Heart right ventricle (tissue), 16 donors: ENCODE results near the gene GRM2. TPM values are rescaled to one million over a fixed set of nuclear protein-coding genes. Genes with fewer than 3 reads are reported as not detected.

Experiments used
- ATAC-seq, 8 donors: fragments of 200-7000 bp; cut with Tn5 transposase; one replicate each; pipeline ENCODE4 v1.9.1; 2020; ENCODE audit warnings: mild to moderate bottlenecking in 8 of 8, moderate library complexity in 8 of 8, moderate number of reproducible peaks in 1 of 8
- DNase-seq, 2 donors: peaks; one replicate each; pipeline ENCODE4 v3.0.0-alpha.2; 2020
- H3K27ac ChIP-seq, 10 donors: fragments of 200-600 bp; sonication (generic) in 2 of 10; one replicate each; pipeline versions ENCODE4 v1.5.0 to v1.8.0; 2020 to 2022; ENCODE audit warnings: mild to moderate bottlenecking in 3 of 10
- H3K27me3 ChIP-seq, 7 donors: fragments of 200-600 bp; one replicate each; pipeline ENCODE4 v1.8.0; 2021 to 2022; ENCODE audit warnings: mild to moderate bottlenecking in 2 of 7
- H3K36me3 ChIP-seq, 9 donors: fragments of 200-600 bp; sonication (generic) in 1 of 9; one replicate each; pipeline versions ENCODE4 v1.5.0 to v1.8.0; 2020 to 2022; ENCODE audit warnings: mild to moderate bottlenecking in 2 of 9
- H3K4me1 ChIP-seq, 9 donors: fragments of 200-600 bp; sonication (generic) in 1 of 9; one replicate each; pipeline versions ENCODE4 v1.5.0 to v1.8.0; 2020 to 2022; ENCODE audit warnings: mild to moderate bottlenecking in 4 of 9
- H3K4me3 ChIP-seq, 10 donors: fragments of 200-600 bp; sonication (generic) in 2 of 10; one replicate each; pipeline versions ENCODE4 v1.5.0 to v1.8.0; 2020 to 2022; ENCODE audit warnings: mild to moderate bottlenecking in 7 of 10, moderate library complexity in 2 of 10
- H3K9me3 ChIP-seq, 11 donors: fragments of 200-600 bp in 10 of 11; sonication (generic) in 2 of 11; one replicate each; pipeline versions ENCODE4 v1.5.0 to v1.8.0; 2013 to 2022; ENCODE audit warnings: mild to moderate bottlenecking in 2 of 11, control low read depth in 1 of 11, moderate library complexity in 1 of 11
- CTCF ChIP-seq, 9 donors: fragments of 200-600 bp; sonication (generic) in 2 of 9; IDR thresholded peaks; one replicate each; pipeline versions ENCODE4 v1.5.0 to v1.8.0; 2021 to 2022; ENCODE audit warnings: antibody characterized with exemption in 9 of 9, mild to moderate bottlenecking in 5 of 9, moderate library complexity in 1 of 9
- WGBS, 2 donors: extraction: QIAGEN DNeasy Blood & Tissue Kit; methylation state at CpG; one replicate each; pipeline ENCODE4 v1.1.7; 2013; ENCODE audit warnings: inconsistent platforms in 1 of 2; 5-methylcytosine and 5-hydroxymethylcytosine counted together
- intact Hi-C, 10 donors: fragments of 100-400 bp; cut with DNase I; formaldehyde crosslinking; loops; one replicate each; pipeline versions ENCODE4 v1.11.1 to v1.14.2; 2022
- polyA plus RNA-seq, 2 donors: library from polyadenylated mRNA; stranded (reverse); fragments of 200-250 nt; gene quantifications; one replicate each; pipeline ENCODE4 v1.2.3, GENCODE V29; 2013
- total RNA-seq, 10 donors: library from RNA; stranded (reverse); fragmentation: NEBNext Ultra II Directional in 3 of 10; extraction: Animal tissue kit (Norgen Biotek cat#: 25700) in 3 of 10; gene quantifications; one replicate each; pipeline versions ENCODE4 v1.2.1 to v1.2.4, GENCODE V29; 2021 to 2023
- donor health status: Arrhythmogenic right ventricular cardiomyopathy.
- donor health status: ischemic (EF 13 %, LVEDD 7.1; RV severe dilation, severe dysfunction).
- donor health status: healthy with polysubstance abuse.
- donor health status: DM: no; HTN: yes; CAD: no.
- donor health status: DM: no; HTN: no; CAD: no.
- donor health status: ischemic (EF 25% LVEDD 6.9; RV normal size, moderate dysfunction).
- donor health status: ischemic (EF 25% LVEDD 5.7; RV mildly dilated, moderate dysfunction).
- donor health status: healthy.
- donor health status: DM: yes; HTN: yes; CAD: no.
- donor health status: Ischemic cardiomyopathy.
- donor health status: ischemic (EF 35%, LVEDD 5.7; RV mildly dilated, moderate dysfunction).
- donor health status: nonischemic (EF 11% LVEDD 7.7; RV severe dilation, severe dysfunction).
- donor health status: DM: yes; HTN: yes; CAD: no.
- donor health status: PGD.
- donor health status: ischemic (EF 29% LVEDD 5.4; RV normal size, mild dysfunction).
- donor health status: nonischemic (EF 23%, LVEDD 6.1; RV moderate dilation, normal function).

Gene GRM2
- total and polyA plus RNA-seq, 12 donors = 0.04 to 0.66 (median 0.37) TPM; not detected in 1

GRCh38 chr3:51716805-51717204, 9.9 kb downstream of the GRM2 start:
- H3K27ac ChIP-seq = no peak overlapping the region
- 88 to 98% methylated on average over 5 of the region's 5 CpGs for WGBS, 2 donors
- H3K27me3 ChIP-seq = no peaks in the 10 kb centered on the region
- no peaks in the 10 kb centered on the region for H3K36me3 ChIP-seq
- DNase-seq (no peak), ATAC-seq (no peak)
- H3K4me3 ChIP-seq = no peak overlapping the region
- H3K4me1 ChIP-seq = peaks cover 0 to 5% (median 0%) of the 10 kb centered on the region in 9 donors
- no peaks in the 10 kb centered on the region for H3K9me3 ChIP-seq
- intact Hi-C loops = loop anchor here in 4 of 10 donors (5.0 to 10.0 kb wide), 3 partner anchors 68 to 85 kb away; no protein-coding TSS in a partner anchor
- TF ChIP-seq CTCF (IDR thresholded peaks at IDR 0.05) = no peak

GRCh38 chr3:51717446-51717845, 10.6 kb downstream of the GRM2 start:
- intact Hi-C loops = loop anchor here in 4 of 10 donors (5.0 to 10.0 kb wide), 3 partner anchors 67 to 85 kb away; no protein-coding TSS in a partner anchor
- Histone ChIP-seq H3K27me3 (no peaks in the 10 kb centered on the region), H3K4me1 (peaks cover 0 to 5% (median 0%) of the 10 kb centered on the region in 9 donors), H3K9me3 (no peaks in the 10 kb centered on the region), H3K4me3 (no peak overlapping the region), H3K36me3 (no peaks in the 10 kb centered on the region), H3K27ac (no peak overlapping the region)
- ATAC-seq (no peak), DNase-seq (no peak)
- WGBS, 2 donors = 92 to 95% methylated on average over 10 of the region's 10 CpGs
- no peak for TF ChIP-seq CTCF (IDR thresholded peaks at IDR 0.05)

DNA sequence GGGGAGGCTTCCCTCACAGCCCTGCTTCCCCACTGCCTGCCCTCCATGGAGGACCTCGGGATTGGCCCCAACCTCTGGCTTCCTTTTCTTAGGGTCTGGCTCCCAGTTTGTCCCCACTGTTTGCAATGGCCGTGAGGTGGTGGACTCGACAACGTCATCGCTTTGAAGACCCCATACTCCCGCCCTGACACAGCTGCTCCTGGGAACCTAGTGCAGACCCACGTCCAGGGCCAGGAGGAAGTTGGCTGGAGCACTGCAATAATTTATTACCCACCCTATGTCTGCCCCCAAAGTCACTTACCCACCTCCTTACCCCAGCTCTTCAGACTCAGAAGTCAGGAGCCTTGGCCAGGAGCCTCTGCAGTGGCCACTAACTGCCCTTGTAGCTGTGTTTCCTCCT, 11.1 kb downstream of the GRM2 start:
- intact Hi-C loops = loop anchor here in 4 of 10 donors (5.0 to 10.0 kb wide), 3 partner anchors 67 to 84 kb away; no protein-coding TSS in a partner anchor
- 84 to 93% methylated on average over 7 of the region's 7 CpGs for WGBS, 2 donors

More for the DNA sequence above, 11.1 kb downstream of the GRM2 start:
- Histone ChIP-seq H3K4me1 (peaks cover 0 to 5% (median 0%) of the 10 kb centered on the region in 9 donors), H3K4me3 (no peak overlapping the region), H3K36me3 (no peaks in the 10 kb centered on the region), H3K27ac (no peak overlapping the region), H3K27me3 (no peaks in the 10 kb centered on the region), H3K9me3 (no peaks in the 10 kb centered on the region)
- TF ChIP-seq CTCF (IDR thresholded peaks at IDR 0.05) = no peak
- DNase-seq = no peak
- ATAC-seq = no peak
